ENCODE results near the gene IGSF8.
"Not testable (repeated sequence)": the region's sequence is repeated elsewhere in the genome, so short reads cannot be mapped to it uniquely, and the experiment has no call there.

The IGSF8 gene

DNA sequence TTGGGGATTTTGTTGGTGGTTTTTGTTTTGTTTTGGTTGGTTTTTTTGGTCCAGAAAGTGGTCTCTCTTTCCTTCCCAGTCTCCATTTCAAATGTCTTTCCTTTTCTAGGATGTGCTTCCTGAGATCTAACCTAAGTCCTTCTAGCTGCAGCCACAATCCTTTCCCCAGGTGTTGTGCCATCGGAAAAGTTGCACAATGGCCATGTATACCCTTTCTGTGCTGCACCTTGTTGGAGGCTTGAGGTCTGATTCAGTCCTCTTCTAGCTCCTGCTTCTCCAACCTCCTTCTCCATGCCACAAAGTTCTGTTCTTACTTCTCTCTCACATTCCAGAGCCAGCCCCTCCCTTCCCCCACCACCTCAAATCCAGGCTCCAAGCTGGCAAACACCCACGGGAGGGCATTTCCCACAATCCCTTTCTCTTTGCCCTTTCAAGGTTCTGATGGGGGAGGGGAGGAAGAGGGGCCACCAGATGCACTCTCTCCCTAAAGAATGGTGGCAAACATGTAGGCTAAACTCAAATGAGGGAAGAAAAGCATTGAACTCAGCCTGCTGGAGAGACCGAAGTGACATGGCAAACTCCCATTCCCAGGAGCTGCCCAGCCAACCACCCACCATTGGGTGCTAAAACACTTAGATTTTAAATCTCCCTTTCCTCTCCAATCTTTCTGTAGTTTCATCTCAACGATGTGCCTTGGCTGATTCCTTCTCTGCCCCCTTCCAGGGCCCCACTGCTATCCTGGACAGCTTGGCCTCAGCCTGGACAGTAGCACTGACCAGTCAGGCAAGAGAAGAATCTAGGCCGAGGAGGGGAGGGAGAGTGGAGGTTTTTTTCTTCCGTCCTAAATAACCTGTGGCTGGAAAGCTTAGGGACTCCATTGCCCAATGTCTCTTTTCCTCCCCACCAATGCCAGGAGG, 31.3 kb downstream of the IGSF8 start:
- DNase-seq (ENCODE audit: low read depth): no peak

DNA sequence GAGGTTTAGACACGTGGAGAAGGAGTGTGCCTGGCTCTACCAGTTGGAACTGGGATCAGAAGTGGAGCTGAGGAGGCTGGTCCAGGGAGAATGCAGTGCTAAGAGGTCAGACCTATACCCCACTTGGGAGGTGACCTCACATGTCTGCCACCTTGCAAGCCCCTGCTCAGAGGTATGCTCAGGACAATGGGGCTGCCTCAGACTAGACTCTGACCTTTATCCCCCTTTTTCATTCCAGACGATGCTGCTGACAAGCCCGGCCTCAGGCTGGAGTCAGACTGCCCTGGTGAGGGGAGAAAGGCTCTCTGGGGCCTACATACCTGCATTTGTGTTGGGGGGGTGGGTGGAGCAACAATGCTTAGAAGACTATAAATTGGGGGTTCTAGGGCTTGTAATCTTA, 33.7 kb downstream of the IGSF8 start:
- DNase-seq (ENCODE audit: low read depth): no peak

- DNase-seq (ENCODE audit: low read depth): peak; percentile 51
These were observed 34.3 kb downstream of the IGSF8 start for GRCh38 chr1:160064164-160064563.

- DNase-seq (ENCODE audit: low read depth): no peak
These were observed 35.2 kb downstream of the IGSF8 start for GRCh38 chr1:160063176-160063575.

DNA sequence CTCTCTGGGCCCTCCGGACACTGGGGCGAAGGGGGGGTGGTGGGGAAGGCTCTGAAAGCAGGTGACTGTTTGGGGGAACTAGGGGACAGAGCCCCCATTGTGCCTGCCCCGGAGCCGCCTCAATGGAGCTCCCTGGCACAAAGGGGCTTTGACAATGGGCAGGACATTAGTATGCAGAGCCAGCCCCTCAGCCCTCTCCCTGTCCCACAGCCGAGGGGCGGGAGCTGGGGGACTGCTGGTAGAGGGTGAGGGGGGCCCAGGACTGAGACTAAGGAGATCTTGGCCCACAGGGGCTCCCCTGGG, 36.2 kb downstream of the IGSF8 start:
- no peak for DNase-seq (ENCODE audit: low read depth)

- DNase-seq (ENCODE audit: low read depth): no peak
These were observed 36.8 kb downstream of the IGSF8 start for GRCh38 chr1:160061369-160062229.

DNA sequence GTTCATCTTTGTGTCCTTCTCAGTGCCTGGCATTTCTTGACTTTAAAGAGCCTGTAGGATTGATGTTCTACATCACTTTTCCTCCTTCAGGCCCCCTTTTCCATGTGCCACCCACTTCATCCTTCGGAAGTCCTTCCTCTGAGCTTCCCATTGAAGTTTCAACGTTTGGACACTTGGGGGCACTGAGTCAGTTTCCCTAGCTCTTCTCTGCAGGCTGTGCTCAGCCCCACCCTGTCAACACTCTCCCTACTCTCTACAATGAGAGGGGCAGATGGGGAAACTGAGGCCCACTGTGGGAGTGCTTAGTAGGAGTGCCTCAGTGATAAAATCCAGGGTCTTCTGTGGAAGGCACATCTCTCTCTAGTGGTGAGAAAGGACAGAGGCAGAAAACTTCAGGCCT, 40.3 kb downstream of the IGSF8 start:
- no peak for DNase-seq (ENCODE audit: low read depth)

DNA sequence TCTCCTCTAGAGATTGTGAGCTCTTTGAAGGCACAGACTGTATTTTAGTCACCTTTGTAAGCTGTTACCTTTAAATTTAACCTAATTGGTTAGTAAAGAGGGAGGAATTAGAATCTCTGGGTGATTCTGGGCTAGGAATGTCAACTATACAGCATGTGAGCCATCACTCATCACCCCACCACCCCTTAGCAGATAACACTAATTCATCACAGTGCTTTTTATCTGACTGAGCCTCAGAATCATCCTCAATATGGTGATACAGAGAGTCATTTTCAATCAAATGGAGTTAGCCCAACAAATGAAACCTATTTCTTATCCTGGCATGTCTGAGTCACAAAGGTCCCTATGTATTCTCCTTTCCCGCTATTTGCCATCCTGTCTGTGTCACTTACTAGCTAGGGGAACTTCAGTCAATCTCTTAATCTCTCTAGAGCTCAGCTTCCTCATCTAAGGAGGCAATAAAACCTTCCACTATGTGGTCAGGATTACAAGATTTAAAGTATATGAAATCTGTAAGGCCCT, 41.7 kb downstream of the IGSF8 start:
- DNase-seq (ENCODE audit: low read depth): no peak

- no peak for DNase-seq (ENCODE audit: low read depth)
These were observed 44.7 kb downstream of the IGSF8 start for GRCh38 chr1:160053548-160054365.

DNA sequence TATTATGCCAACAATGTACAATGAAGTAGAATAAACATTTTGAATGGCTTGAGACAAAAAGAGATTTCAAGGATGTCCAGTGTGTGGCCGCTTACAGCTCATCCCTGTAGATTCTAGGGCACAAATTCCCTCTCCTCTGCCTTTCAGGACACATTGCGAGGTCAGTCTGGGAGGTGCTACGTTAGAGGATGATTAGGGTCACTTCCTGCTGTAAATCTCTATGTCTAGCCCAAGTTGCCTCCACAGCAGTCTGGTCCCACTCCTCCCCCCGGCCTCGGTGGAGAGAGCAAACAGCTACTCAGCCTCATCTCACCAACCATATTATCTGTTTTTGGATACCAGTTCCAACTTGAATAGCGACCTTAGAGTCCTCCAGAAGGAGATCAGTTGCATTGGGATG, 45.5 kb downstream of the IGSF8 start:
- DNase-seq (ENCODE audit: low read depth): no peak

DNA sequence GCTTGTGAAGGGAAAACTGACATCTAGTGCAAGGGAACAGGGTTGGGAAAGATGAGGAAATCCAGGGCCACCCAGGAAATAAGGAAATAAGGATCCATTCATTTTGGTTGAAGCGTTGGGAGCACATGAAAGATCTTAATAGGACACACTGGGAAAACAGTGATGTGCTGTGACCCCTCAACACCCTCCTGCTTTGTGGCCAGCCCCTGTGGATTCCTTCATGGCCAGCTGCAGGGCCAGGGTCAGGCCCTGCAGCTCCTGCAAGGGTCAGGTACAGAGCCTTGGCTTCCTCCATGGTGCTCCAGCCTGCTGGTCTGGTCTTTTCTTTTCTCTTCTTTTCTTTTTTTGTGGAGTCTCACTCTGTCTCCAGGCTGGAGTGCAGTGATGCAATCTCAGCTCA, 47.8 kb downstream of the IGSF8 start:
- no peak for DNase-seq (ENCODE audit: low read depth)

DNA sequence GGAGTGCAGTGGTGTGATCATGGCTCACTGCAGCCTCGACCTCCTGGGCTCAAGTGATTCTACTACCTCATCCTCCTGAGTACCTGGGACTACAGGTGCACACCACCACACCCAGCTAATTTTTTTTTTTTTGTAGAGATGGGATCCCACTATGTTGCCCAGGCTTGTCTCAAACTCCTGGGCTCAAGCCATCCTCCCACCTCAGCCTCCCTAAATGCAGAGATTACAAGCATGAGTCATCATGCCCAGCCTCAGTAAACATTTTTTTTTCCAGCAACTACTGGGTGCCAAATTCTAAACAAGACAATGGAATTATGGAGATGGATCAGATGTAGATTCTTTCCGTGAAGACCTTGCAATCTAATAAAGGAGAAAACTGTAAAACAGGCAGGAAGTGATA, 48.2 kb downstream of the IGSF8 start:
- DNase-seq (ENCODE audit: low read depth): not testable (repeated sequence)

- no peak for DNase-seq (ENCODE audit: low read depth)
These were observed 49.3 kb downstream of the IGSF8 start for GRCh38 chr1:160049101-160049500.

DNA sequence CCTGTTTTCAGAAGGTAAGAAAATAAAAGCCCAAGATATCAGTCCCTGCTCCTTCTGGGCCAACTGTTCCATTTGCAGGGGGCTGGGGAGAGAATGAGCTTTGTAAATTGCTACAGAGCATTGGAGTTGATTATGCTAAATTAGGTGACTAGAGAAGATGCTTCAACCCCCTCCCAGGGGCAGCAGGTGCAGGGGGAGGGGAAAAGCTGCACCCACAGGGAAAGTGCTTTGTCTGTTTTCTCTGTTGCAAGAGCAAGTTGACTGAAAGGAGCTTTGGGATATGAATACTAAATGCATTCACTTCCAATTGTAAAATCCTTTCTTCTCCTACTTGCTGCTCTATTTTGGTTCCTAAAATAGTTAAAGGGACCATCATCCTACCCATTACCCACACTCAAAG, 50.1 kb downstream of the IGSF8 start:
- no peak for DNase-seq (ENCODE audit: low read depth)

- DNase-seq (ENCODE audit: low read depth): no peak
These were observed 51.1 kb downstream of the IGSF8 start for GRCh38 chr1:160047111-160047991.

- DNase-seq (ENCODE audit: low read depth): peak; percentile 54
These were observed 51.8 kb downstream of the IGSF8 start for GRCh38 chr1:160046494-160047110.

DNA sequence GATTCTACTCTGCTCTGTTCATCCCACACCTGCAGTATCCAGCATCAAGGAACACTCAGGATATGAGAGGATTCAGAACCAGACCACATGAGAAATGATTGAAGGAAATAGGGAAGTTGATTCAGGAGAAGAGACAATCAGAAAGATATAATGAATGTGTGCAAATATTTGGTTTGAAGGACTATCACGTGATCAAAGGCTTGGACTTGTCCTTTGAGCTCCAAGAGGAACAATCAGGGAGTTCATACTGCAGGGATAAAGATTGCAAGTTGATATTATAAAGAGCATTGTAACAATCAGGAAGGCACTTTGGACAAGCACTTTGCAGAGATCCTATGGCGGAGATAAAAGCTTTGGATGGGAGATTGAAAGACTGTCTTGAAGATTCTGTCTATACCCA, 52.8 kb downstream of the IGSF8 start:
- no peak for DNase-seq (ENCODE audit: low read depth)

GRCh38 chr1:160043543-160043942, 54.9 kb downstream of the IGSF8 start:
- no peak for DNase-seq (ENCODE audit: low read depth)
